Measurements from ENCODE around the gene GRIN3B.

Gene GRIN3B

GRCh38 chr19:966485-967088, 33.6 kb upstream of the GRIN3B start:
- no peak for DNase-seq

- DNase-seq = no peak
Observed at GRCh38 chr19:970695-971094, 29.5 kb upstream of the GRIN3B start.

- DNase-seq = no peak
Observed at GRCh38 chr19:971795-972194, 28.4 kb upstream of the GRIN3B start.

GRCh38 chr19:972281-972680, 27.9 kb upstream of the GRIN3B start:
- DNase-seq = no peak

GRCh38 chr19:973726-974563, 26.3 kb upstream of the GRIN3B start:
- no peak for DNase-seq

GRCh38 chr19:974564-975257, 25.5 kb upstream of the GRIN3B start:
- no peak for DNase-seq

GRCh38 chr19:976476-976875, 23.7 kb upstream of the GRIN3B start:
- no peak for DNase-seq

GRCh38 chr19:977058-977464, 23.2 kb upstream of the GRIN3B start:
- no peak for DNase-seq

GRCh38 chr19:979318-979741, 20.9 kb upstream of the GRIN3B start:
- no peak for DNase-seq

- DNase-seq = no peak
Observed at GRCh38 chr19:980133-980998, 19.9 kb upstream of the GRIN3B start.

- DNase-seq = peak; percentile 60
Observed at GRCh38 chr19:982567-983170, 17.6 kb upstream of the GRIN3B start.

- DNase-seq = peak; percentile 80 to 82
Observed at GRCh38 chr19:984165-984967, 15.9 kb upstream of the GRIN3B start, which contains the start of gene WDR18. WDR18 (plus strand) TSS chr19:984345; CDS start chr19:984354, 9 bp downstream.

- no peak for DNase-seq
Observed at GRCh38 chr19:986083-986482, 14.1 kb upstream of the GRIN3B start.

GRCh38 chr19:988081-988480, 12.1 kb upstream of the GRIN3B start:
- no peak for DNase-seq

- no peak for DNase-seq
Observed at GRCh38 chr19:988510-988909, 11.7 kb upstream of the GRIN3B start.

- no peak for DNase-seq
Observed at GRCh38 chr19:989381-990081, 10.7 kb upstream of the GRIN3B start.

GRCh38 chr19:990119-990571, 10.1 kb upstream of the GRIN3B start:
- no peak for DNase-seq

- no peak for DNase-seq
Observed at GRCh38 chr19:990746-991145, 9.5 kb upstream of the GRIN3B start.

GRCh38 chr19:991174-991931, 8.9 kb upstream of the GRIN3B start:
- DNase-seq = peak; percentile 44 to 48

Data from activated CD4-positive, alpha-beta T cell treated with anti-CD3 and anti-CD28 coated beads, Interleukin-2, amount 50 U/mL, for 4 hours (primary cell).